ENCODE measurements around the gene HEATR5A. TPM values are rescaled to one million over a fixed set of nuclear protein-coding genes. Genes with fewer than 3 reads are reported as not detected.

The HEATR5A gene
- total and polyA plus RNA-seq, 2 of the 13 experiments (the other 11 are each of a cell fraction or from before 2014, with no cell fraction given) = 36.4 to 105 TPM

DNA sequence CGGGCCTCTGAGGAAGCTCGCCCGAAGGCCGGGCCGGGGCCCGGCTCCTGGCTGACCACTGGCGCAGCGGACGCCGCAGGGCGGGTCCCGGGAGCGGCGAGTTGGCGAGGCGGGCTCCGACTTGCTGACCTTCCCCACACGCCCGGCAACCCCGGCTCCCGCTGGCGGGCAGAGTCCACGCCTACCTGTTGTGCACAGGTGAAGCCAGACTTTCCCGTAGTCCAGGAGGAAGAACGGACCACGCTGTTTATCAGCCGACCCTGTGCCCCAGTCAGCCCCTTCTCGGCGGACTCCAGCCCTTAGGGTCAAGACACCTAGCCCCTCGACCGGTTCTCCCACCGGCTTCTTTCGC lies 407 bp downstream of the HEATR5A start (continued):
- TF ChIP-seq, protein P1, sequence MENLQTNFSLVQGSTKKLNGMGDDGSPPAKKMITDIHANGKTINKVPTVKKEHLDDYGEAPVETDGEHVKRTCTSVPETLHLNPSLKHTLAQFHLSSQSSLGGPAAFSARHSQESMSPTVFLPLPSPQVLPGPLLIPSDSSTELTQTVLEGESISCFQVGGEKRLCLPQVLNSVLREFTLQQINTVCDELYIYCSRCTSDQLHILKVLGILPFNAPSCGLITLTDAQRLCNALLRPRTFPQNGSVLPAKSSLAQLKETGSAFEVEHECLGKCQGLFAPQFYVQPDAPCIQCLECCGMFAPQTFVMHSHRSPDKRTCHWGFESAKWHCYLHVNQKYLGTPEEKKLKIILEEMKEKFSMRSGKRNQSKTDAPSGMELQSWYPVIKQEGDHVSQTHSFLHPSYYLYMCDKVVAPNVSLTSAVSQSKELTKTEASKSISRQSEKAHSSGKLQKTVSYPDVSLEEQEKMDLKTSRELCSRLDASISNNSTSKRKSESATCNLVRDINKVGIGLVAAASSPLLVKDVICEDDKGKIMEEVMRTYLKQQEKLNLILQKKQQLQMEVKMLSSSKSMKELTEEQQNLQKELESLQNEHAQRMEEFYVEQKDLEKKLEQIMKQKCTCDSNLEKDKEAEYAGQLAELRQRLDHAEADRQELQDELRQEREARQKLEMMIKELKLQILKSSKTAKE (CRISPR knock-in tag; IDR thresholded peaks at IDR 0.05; ENCODE audit: borderline replicate concordance) = no peak
- TF ChIP-seq, protein P2, sequence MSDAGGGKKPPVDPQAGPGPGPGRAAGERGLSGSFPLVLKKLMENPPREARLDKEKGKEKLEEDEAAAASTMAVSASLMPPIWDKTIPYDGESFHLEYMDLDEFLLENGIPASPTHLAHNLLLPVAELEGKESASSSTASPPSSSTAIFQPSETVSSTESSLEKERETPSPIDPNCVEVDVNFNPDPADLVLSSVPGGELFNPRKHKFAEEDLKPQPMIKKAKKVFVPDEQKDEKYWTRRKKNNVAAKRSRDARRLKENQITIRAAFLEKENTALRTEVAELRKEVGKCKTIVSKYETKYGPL (CRISPR knock-in tag; IDR thresholded peaks at IDR 0.05) = no peak
- TF ChIP-seq NFE2 (CRISPR knock-in tag; IDR thresholded peaks at IDR 0.05) (no peak), MIER3 (CRISPR knock-in tag; IDR thresholded peaks at IDR 0.05; ENCODE audit: borderline replicate concordance) (no peak), ZNF766 (CRISPR knock-in tag; IDR thresholded peaks at IDR 0.05; ENCODE audit: borderline replicate concordance) (0 out of 2 replicates have a peak, but pooled peaks have one; percentile 2), NR3C1 (CRISPR knock-in tag; IDR thresholded peaks at IDR 0.05) (no peak), HES4 (CRISPR knock-in tag; IDR thresholded peaks at IDR 0.05; ENCODE audit: borderline replicate concordance) (peak; percentile 82; the same call in 1 of the 2 replicates), HOXA9 (CRISPR knock-in tag; IDR thresholded peaks at IDR 0.05; ENCODE audit: borderline replicate concordance) (no peak), KLF13 (CRISPR knock-in tag; IDR thresholded peaks at IDR 0.05) (no peak), SP5 (CRISPR knock-in tag; IDR thresholded peaks at IDR 0.05; ENCODE audit: borderline replicate concordance, low read depth) (peak; percentile 54), ZBTB42 (CRISPR knock-in tag; IDR thresholded peaks at IDR 0.05) (no peak), ZNF75D (CRISPR knock-in tag; IDR thresholded peaks at IDR 0.05; ENCODE audit: borderline replicate concordance) (no peak), ZNF343 (CRISPR knock-in tag; IDR thresholded peaks at IDR 0.05) (no peak), CAMTA2 (CRISPR knock-in tag; IDR thresholded peaks at IDR 0.05; ENCODE audit: borderline replicate concordance) (no peak), BHLHE40 (IDR thresholded peaks at IDR 0.05; ENCODE audit: low read length) (peak; percentile 19; the same call in 1 of the 2 replicates), NFRKB (IDR thresholded peaks at IDR 0.05) (no peak), ZNF367 (CRISPR knock-in tag; IDR thresholded peaks at IDR 0.05; ENCODE audit: borderline replicate concordance) (no peak), ZNF720 (CRISPR knock-in tag; IDR thresholded peaks at IDR 0.05) (no peak)
- TF ChIP-seq, protein P3, sequence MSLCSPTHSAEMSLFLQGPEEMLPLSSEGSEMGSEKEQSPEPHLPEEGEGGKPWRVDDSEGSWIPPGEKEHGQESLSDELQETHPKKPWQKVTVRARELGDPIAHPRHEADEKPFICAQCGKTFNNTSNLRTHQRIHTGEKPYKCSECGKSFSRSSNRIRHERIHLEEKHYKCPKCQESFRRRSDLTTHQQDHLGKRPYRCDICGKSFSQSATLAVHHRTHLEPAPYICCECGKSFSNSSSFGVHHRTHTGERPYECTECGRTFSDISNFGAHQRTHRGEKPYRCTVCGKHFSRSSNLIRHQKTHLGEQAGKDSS (CRISPR knock-in tag; IDR thresholded peaks at IDR 0.05; ENCODE audit: borderline replicate concordance, low read depth) = no peak
- TF ChIP-seq, protein P4, sequence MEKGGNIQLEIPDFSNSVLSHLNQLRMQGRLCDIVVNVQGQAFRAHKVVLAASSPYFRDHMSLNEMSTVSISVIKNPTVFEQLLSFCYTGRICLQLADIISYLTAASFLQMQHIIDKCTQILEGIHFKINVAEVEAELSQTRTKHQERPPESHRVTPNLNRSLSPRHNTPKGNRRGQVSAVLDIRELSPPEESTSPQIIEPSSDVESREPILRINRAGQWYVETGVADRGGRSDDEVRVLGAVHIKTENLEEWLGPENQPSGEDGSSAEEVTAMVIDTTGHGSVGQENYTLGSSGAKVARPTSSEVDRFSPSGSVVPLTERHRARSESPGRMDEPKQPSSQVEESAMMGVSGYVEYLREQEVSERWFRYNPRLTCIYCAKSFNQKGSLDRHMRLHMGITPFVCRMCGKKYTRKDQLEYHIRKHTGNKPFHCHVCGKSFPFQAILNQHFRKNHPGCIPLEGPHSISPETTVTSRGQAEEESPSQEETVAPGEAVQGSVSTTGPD (CRISPR knock-in tag; IDR thresholded peaks at IDR 0.05) = peak; percentile 83
- TF ChIP-seq, protein P5, sequence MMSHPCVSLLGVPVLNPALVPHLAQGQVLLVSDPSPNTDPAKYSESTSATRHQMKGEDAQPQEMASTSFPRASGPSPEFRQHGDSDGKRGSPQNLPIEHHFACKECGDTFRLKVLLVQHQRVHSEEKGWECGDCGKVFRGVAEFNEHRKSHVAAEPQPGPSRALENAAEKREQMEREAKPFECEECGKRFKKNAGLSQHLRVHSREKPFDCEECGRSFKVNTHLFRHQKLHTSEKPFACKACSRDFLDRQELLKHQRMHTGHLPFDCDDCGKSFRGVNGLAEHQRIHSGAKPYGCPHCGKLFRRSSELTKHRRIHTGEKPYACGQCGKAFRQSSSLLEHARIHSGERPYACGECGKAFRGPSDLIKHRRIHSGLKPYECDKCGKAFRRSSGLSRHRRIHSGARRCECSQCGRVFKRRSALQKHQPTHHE (CRISPR knock-in tag; IDR thresholded peaks at IDR 0.05; ENCODE audit: borderline replicate concordance) = no peak
- TF ChIP-seq, protein P6, sequence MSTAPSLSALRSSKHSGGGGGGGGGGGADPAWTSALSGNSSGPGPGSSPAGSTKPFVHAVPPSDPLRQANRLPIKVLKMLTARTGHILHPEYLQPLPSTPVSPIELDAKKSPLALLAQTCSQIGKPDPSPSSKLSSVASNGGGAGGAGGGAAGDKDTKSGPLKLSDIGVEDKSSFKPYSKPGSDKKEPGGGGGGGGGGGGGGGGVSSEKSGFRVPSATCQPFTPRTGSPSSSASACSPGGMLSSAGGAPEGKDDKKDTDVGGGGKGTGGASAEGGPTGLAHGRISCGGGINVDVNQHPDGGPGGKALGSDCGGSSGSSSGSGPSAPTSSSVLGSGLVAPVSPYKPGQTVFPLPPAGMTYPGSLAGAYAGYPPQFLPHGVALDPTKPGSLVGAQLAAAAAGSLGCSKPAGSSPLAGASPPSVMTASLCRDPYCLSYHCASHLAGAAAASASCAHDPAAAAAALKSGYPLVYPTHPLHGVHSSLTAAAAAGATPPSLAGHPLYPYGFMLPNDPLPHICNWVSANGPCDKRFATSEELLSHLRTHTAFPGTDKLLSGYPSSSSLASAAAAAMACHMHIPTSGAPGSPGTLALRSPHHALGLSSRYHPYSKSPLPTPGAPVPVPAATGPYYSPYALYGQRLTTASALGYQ (CRISPR knock-in tag; IDR thresholded peaks at IDR 0.05) = peak; percentile 60; the same call in 1 of the 2 replicates
- TF ChIP-seq, protein P7, sequence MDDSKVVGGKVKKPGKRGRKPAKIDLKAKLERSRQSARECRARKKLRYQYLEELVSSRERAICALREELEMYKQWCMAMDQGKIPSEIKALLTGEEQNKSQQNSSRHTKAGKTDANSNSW (CRISPR knock-in tag; IDR thresholded peaks at IDR 0.05; ENCODE audit: borderline replicate concordance) = no peak
